A549 treated with AZD2906 at 1 μM for 4 hours (cell line): ENCODE measurements around the gene VTA1. TPM values are rescaled to one million over a fixed set of nuclear protein-coding genes. Genes with fewer than 3 reads are reported as not detected.

ENCODE experiments used
- total RNA-seq: library from RNA; stranded (reverse); fragments of 200-300 nt; extraction: Qiagen RNA extraction; gene quantifications from 5 replicates; pipeline ENCODE4 v1.2.3, GENCODE V29; 2022

The VTA1 gene
- 38.7 to 45.1 TPM (median 40.5 TPM) in 5 replicates for total RNA-seq

GRCh38 chr6:142146828-142147662 is at the start of gene VTA1, which contains the start of gene NMBR:
Gene VTA1 (plus strand): TSS chr6:142147263. CDS start chr6:142147288, 25 bp downstream.
Gene NMBR (minus strand): TSS chr6:142147122. CDS start chr6:142088658, 58,464 bp downstream.

GRCh38 chr6:142132625-142133024 is 14.4 kb upstream of the VTA1 start, which contains the start of gene GJE1:
Gene GJE1 (plus strand): TSS chr6:142132925. CDS start chr6:142133159, 234 bp downstream.

Other genes with a start within 250 kb of the VTA1 start
- gene GJE1, start 14.3 kb upstream of the VTA1 start, total RNA-seq, result not detected in 5 replicates
- not detected in 5 replicates for gene NMBR, start 141 bp upstream of the VTA1 start, total RNA-seq
- 47.7 to 66.8 TPM (median 63.5 TPM) in 5 replicates for gene ADGRG6, start 154.7 kb downstream of the VTA1 start, total RNA-seq